Measurements from ENCODE around the gene MYO10.

The MYO10 gene

GRCh38 chr5:16937503-16938161 lies 1.5 kb upstream of the MYO10 start:
- DNase-seq = no peak

GRCh38 chr5:16936989-16937438 lies 926 bp upstream of the MYO10 start:
- no peak for DNase-seq

- peak in 2 of 6 experiments; percentile 5 to 37 for DNase-seq
Observed at GRCh38 chr5:16935231-16936149, 598 bp downstream of the MYO10 start.

GRCh38 chr5:16934677-16935153 lies 1.4 kb downstream of the MYO10 start:
- no peak for DNase-seq

GRCh38 chr5:16934123-16934522 lies 2.0 kb downstream of the MYO10 start:
- no peak for DNase-seq

GRCh38 chr5:16933337-16933736 lies 2.8 kb downstream of the MYO10 start:
- DNase-seq = no peak

- DNase-seq = no peak
Observed at GRCh38 chr5:16932401-16932800, 3.7 kb downstream of the MYO10 start.

GRCh38 chr5:16931334-16932110 lies 4.6 kb downstream of the MYO10 start:
- DNase-seq = no peak

GRCh38 chr5:16930496-16930895 lies 5.6 kb downstream of the MYO10 start:
- no peak for DNase-seq

GRCh38 chr5:16929831-16930230 lies 6.3 kb downstream of the MYO10 start:
- DNase-seq = no peak

- DNase-seq = no peak
Observed at GRCh38 chr5:16929347-16929746, 6.7 kb downstream of the MYO10 start.

GRCh38 chr5:16927613-16928012 lies 8.5 kb downstream of the MYO10 start:
- no peak for DNase-seq

GRCh38 chr5:16926417-16926816 lies 9.7 kb downstream of the MYO10 start:
- no peak for DNase-seq

GRCh38 chr5:16924206-16924605 lies 11.9 kb downstream of the MYO10 start:
- DNase-seq = no peak

GRCh38 chr5:16922430-16922829 lies 13.7 kb downstream of the MYO10 start:
- DNase-seq = no peak

- no peak for DNase-seq
Observed at GRCh38 chr5:16921211-16921610, 14.9 kb downstream of the MYO10 start.

GRCh38 chr5:16920109-16920816 lies 15.8 kb downstream of the MYO10 start:
- no peak for DNase-seq

GRCh38 chr5:16918891-16919671 lies 17.0 kb downstream of the MYO10 start:
- DNase-seq = no peak

GRCh38 chr5:16918156-16918555 lies 17.9 kb downstream of the MYO10 start:
- no peak for DNase-seq

- no peak for DNase-seq
Observed at GRCh38 chr5:16916262-16916878, 19.7 kb downstream of the MYO10 start.

GRCh38 chr5:16914584-16914983 lies 21.5 kb downstream of the MYO10 start:
- DNase-seq = no peak

Data from stimulated activated naive CD4-positive, alpha-beta T cell (primary cell).